OCI-LY1 (cell line): ENCODE measurements around the gene CYP3A4.
"Not testable (repeated sequence)": the region's sequence is repeated elsewhere in the genome, so short reads cannot be mapped to it uniquely, and the experiment has no call there.

ENCODE experiments used
- H2AFZ ChIP-seq: fragments of 200-600 bp; sonication (generic), shearing (Covaris generic); 2 replicates; pipeline ENCODE4 v1.6.0; 2014; ENCODE audit warnings: antibody characterized with exemption, mild to moderate bottlenecking, low read length
- H3F3A ChIP-seq: fragments of 200-600 bp; sonication (generic), shearing (Covaris generic); 2 replicates; pipeline ENCODE4 v1.6.0; 2014; ENCODE audit warnings: mild to moderate bottlenecking, antibody characterized with exemption, low read length, moderate library complexity; ENCODE audit not compliant: insufficient read depth
- H3K27ac ChIP-seq: fragments of 200-600 bp; sonication (generic); 2 replicates; pipeline ENCODE4 v1.5.1; 2014; ENCODE audit warnings: low read length, mixed run types, mild to moderate bottlenecking, low read depth; ENCODE audit not compliant: poor library complexity, severe bottlenecking
- H3K27me3 ChIP-seq: fragments of 200-600 bp; sonication (generic); 2 replicates; pipeline ENCODE4 v1.6.0; 2014; ENCODE audit warnings: antibody characterized with exemption, mild to moderate bottlenecking, low read length, moderate library complexity; ENCODE audit not compliant: insufficient read depth
- H3K36me3 ChIP-seq: fragments of 200-600 bp; sonication (generic); 2 replicates; pipeline ENCODE4 v1.6.1; 2014; ENCODE audit warnings: mild to moderate bottlenecking, antibody characterized with exemption, low read length, moderate library complexity, mixed read lengths; ENCODE audit not compliant: insufficient read depth
- H3K4me1 ChIP-seq: fragments of 200-600 bp; sonication (generic); 2 replicates; pipeline ENCODE4 v1.5.1; 2014; ENCODE audit warnings: mild to moderate bottlenecking, low read length, moderate library complexity; ENCODE audit not compliant: insufficient read depth, severe bottlenecking
- H3K4me2 ChIP-seq: fragments of 200-600 bp; sonication (generic), shearing (Covaris generic); 2 replicates; pipeline ENCODE4 v1.6.1; 2014; ENCODE audit warnings: low read length
- H3K4me3 ChIP-seq: fragments of 200-600 bp; sonication (generic); 2 replicates; pipeline ENCODE4 v1.5.1; 2014; ENCODE audit warnings: low read length, low read depth, mild to moderate bottlenecking, mixed read lengths; ENCODE audit not compliant: poor library complexity, severe bottlenecking
- H3K79me2 ChIP-seq: fragments of 200-600 bp; shearing (Covaris generic); 2 replicates; pipeline ENCODE4 v1.6.1; 2016; ENCODE audit warnings: mixed run types, low read length, mixed read lengths; ENCODE audit not compliant: insufficient read depth
- H3K9ac ChIP-seq: fragments of 200-600 bp; sonication (generic), shearing (Covaris generic); 2 replicates; pipeline ENCODE4 v1.6.1; 2014; ENCODE audit warnings: mild to moderate bottlenecking, low read length, mixed read lengths
- H3K9me2 ChIP-seq: fragments of 200-600 bp; sonication (generic), shearing (Covaris generic); 2 replicates; pipeline ENCODE4 v1.6.1; 2014; ENCODE audit warnings: low read depth, mild to moderate bottlenecking, low read length, mixed read lengths
- H3K9me3 ChIP-seq: fragments of 200-600 bp; shearing (Covaris generic); 2 replicates; pipeline ENCODE4 v1.6.1; 2014; ENCODE audit warnings: low read length, mixed read lengths
- H4K20me1 ChIP-seq: fragments of 200-600 bp; sonication (generic), shearing (Covaris generic); 2 replicates; pipeline ENCODE4 v1.6.0; 2016; ENCODE audit warnings: mild to moderate bottlenecking, low read length; ENCODE audit not compliant: insufficient read depth
- CTCF ChIP-seq: fragments of 200-600 bp; sonication (generic), shearing (Covaris generic); IDR thresholded peaks from 2 replicates; pipeline ENCODE4 v1.5.1; 2017; ENCODE audit warnings: mild to moderate bottlenecking, antibody characterized with exemption, low read length, moderate library complexity, mixed read lengths
- EZH2 ChIP-seq: fragments of 200-600 bp; sonication (generic), shearing (Covaris generic); IDR thresholded peaks from 2 replicates; pipeline ENCODE4 v1.8.0; 2017; ENCODE audit warnings: borderline replicate concordance, mixed run types, mild to moderate bottlenecking, antibody characterized with exemption, low read length, moderate library complexity, mixed read lengths

The CYP3A4 gene

GRCh38 chr7:99778880-99779279 is 5.1 kb downstream of the CYP3A4 start:
- H3K79me2 ChIP-seq, result no peaks in the 10 kb centered on the region
- no peak overlapping the region for H2AFZ ChIP-seq
- no peaks in the 10 kb centered on the region for H3F3A ChIP-seq
- no peak overlapping the region for H3K27ac ChIP-seq
- H3K27me3 ChIP-seq, result no peaks in the 10 kb centered on the region; the same call in 1 of the 2 replicates
- H3K4me1 ChIP-seq, result no peaks in the 10 kb centered on the region
- no peaks in the 10 kb centered on the region for H3K36me3 ChIP-seq
- H3K4me2 ChIP-seq, result no peak overlapping the region
- TF ChIP-seq EZH2, result no peak
- TF ChIP-seq CTCF, result no peak
- H3K9me3 ChIP-seq, result no peaks in the 10 kb centered on the region
- H3K9ac ChIP-seq, result no peak overlapping the region
- H3K9me2 ChIP-seq, result no peaks in the 10 kb centered on the region
- no peaks in the 10 kb centered on the region for H4K20me1 ChIP-seq
- H3K4me3 ChIP-seq, result no peak overlapping the region

- not testable (repeated sequence) for H3K27ac ChIP-seq, H2AFZ ChIP-seq, H3K27me3 ChIP-seq, H3K9ac ChIP-seq, H3K4me3 ChIP-seq, H3K9me3 ChIP-seq, H3F3A ChIP-seq, H3K4me2 ChIP-seq, H3K36me3 ChIP-seq, H3K9me2 ChIP-seq, H3K79me2 ChIP-seq, H4K20me1 ChIP-seq, H3K4me1 ChIP-seq
Observed at GRCh38 chr7:99773395-99773794, 10.6 kb downstream of the CYP3A4 start.

- H3K79me2 ChIP-seq, result no peaks in the 10 kb centered on the region
- H3K4me2 ChIP-seq, result no peak overlapping the region
- no peaks in the 10 kb centered on the region for H4K20me1 ChIP-seq
- no peaks in the 10 kb centered on the region for H3K9me3 ChIP-seq
- H3K36me3 ChIP-seq, result no peaks in the 10 kb centered on the region
- H3K4me3 ChIP-seq, result no peak overlapping the region
- no peaks in the 10 kb centered on the region for H3K9me2 ChIP-seq
- H3K9ac ChIP-seq, result no peak overlapping the region
- H3K4me1 ChIP-seq, result no peaks in the 10 kb centered on the region
- no peak overlapping the region for H3K27ac ChIP-seq
- H3K27me3 ChIP-seq, result no peaks in the 10 kb centered on the region; the same call in 1 of the 2 replicates
- TF ChIP-seq CTCF (no peak), EZH2 (no peak)
- no peaks in the 10 kb centered on the region for H3F3A ChIP-seq
- no peak overlapping the region for H2AFZ ChIP-seq
Observed at GRCh38 chr7:99772565-99772964, 11.4 kb downstream of the CYP3A4 start.

GRCh38 chr7:99769494-99769893 is 14.5 kb downstream of the CYP3A4 start:
- H3K4me2 ChIP-seq, H3K9ac ChIP-seq: not testable (repeated sequence)

More at GRCh38 chr7:99769494-99769893, 14.5 kb downstream of the CYP3A4 start:
- not testable (repeated sequence) for H3K27me3 ChIP-seq, H2AFZ ChIP-seq, H3K9me2 ChIP-seq, H3F3A ChIP-seq, H3K27ac ChIP-seq, H3K36me3 ChIP-seq, H3K9me3 ChIP-seq, H4K20me1 ChIP-seq, H3K4me3 ChIP-seq, H3K4me1 ChIP-seq, H3K79me2 ChIP-seq
